A549 (cell line): ENCODE data around the gene MAGEF1. TPM values are rescaled to one million over a fixed set of nuclear protein-coding genes. Genes with fewer than 3 reads are reported as not detected.

Source experiments
- ATAC-seq, 2 experiments: fragments of 200-7000 bp in 1 of 2; fragments of >200 bp in 1 of 2; cut with Nextera tagmentation in 1 of 2; cut with Tn5 transposase in 1 of 2; 3 replicates each; pipeline versions ENCODE4 v1.8.0 to v1.9.1; 2018 to 2020; ENCODE audit warnings: mild to moderate bottlenecking in 1 of 2, moderate library complexity in 1 of 2
- CTCF ChIA-PET: fragments of 300-600 bp; sonication (Branson Sonifier 250); formaldehyde crosslinking; extraction: SDS; loops from one replicate; lab custom pipeline; 2021; ENCODE audit warnings: antibody characterized with exemption, inconsistent platforms; lab: Yijun Ruan, JAX
- POLR2A ChIA-PET: fragments of 350-600 bp; formaldehyde crosslinking; extraction: SDS; loops from one replicate; lab custom pipeline; 2021; ENCODE audit warnings: antibody characterized with exemption, inconsistent platforms; lab: Yijun Ruan, JAX
- DNase-seq, 2 experiments: peaks; one replicate each; pipeline versions ENCODE4 v3.0.0 to v3.0.0-alpha.2; 2011 to 2016; ENCODE audit warnings: low read depth in 1 of 2, low spot score in 1 of 2
- FAIRE-seq: peaks from 2 replicates; lab custom pipeline; 2011; peaks lifted over from hg19 to GRCh38; lab: Jason Lieb, UNC
- H3K27ac ChIP-seq, 2 experiments: fragments of >200 bp; sonication (Bioruptor Twin); formaldehyde crosslinking; 3 replicates each; pipeline ENCODE4 v1.5.1; 2016 to 2017
- H3K4me1 ChIP-seq: fragments of >200 bp; sonication (Bioruptor Twin); formaldehyde crosslinking; 3 replicates; pipeline ENCODE4 v1.6.1; 2016
- H3K4me2 ChIP-seq: fragments of >200 bp; sonication (Bioruptor Twin); formaldehyde crosslinking; 3 replicates; pipeline ENCODE4 v1.6.1; 2016
- H3K4me3 ChIP-seq: fragments of >200 bp; sonication (Bioruptor Twin); formaldehyde crosslinking; 3 replicates; pipeline ENCODE4 v1.5.1; 2016
- H3K9me3 ChIP-seq: fragments of >200 bp; sonication (Bioruptor Twin); formaldehyde crosslinking; 3 replicates; pipeline ENCODE4 v1.6.1; 2016
- BHLHE40 ChIP-seq: IDR thresholded peaks from 2 replicates; pipeline ENCODE4 v1.6.1; 2012; ENCODE audit warnings: low read depth, low read length, inconsistent platforms
- CBX8 ChIP-seq: fragments of 200-600 bp; sonication (generic); IDR thresholded peaks from 2 replicates; pipeline ENCODE4 v1.6.1; 2016
- CEBPB ChIP-seq, 2 experiments: fragments of >200 bp in 1 of 2; sonication (Bioruptor Twin) in 1 of 2; formaldehyde crosslinking in 1 of 2; IDR thresholded peaks; 2 replicates each; pipeline ENCODE4 v1.6.1; 2012 to 2016
- CHD2 ChIP-seq: fragments of 150-350 bp; IDR thresholded peaks from 2 replicates; pipeline ENCODE4 v1.6.1; 2014; ENCODE audit warnings: low read length; ENCODE audit not compliant: partially characterized antibody
- CHD4 ChIP-seq: fragments of 200-600 bp; sonication (generic); IDR thresholded peaks from 2 replicates; pipeline ENCODE4 v1.6.1; 2016; ENCODE audit warnings: antibody characterized with exemption, mild to moderate bottlenecking, borderline replicate concordance
- EP300 ChIP-seq, 2 experiments: fragments of >200 bp; sonication (Bioruptor Twin); formaldehyde crosslinking; IDR thresholded peaks; 2 replicates in 1 of 2; 3 replicates in 1 of 2; pipeline ENCODE4 v1.6.1; 2016 to 2017
- FOSB ChIP-seq: fragments of 250-450 bp; sonication (Bioruptor Pico); IDR thresholded peaks from 2 replicates; pipeline ENCODE4 v1.5.0; 2020; ENCODE audit warnings: mild to moderate bottlenecking, moderate library complexity
- FOSL2 ChIP-seq, 2 experiments: fragments of 450-650 bp in 1 of 2; fragments of >200 bp in 1 of 2; sonication (Bioruptor Twin) in 1 of 2; formaldehyde crosslinking; IDR thresholded peaks; 2 replicates each; pipeline versions ENCODE4 v1.5.0 to v1.6.1; 2016 to 2020; ENCODE audit warnings: mild to moderate bottlenecking in 1 of 2, moderate library complexity in 1 of 2
- GATA3 ChIP-seq: IDR thresholded peaks from 2 replicates; pipeline ENCODE4 v1.6.1; 2012; ENCODE audit warnings: borderline replicate concordance
- HDAC2 ChIP-seq: fragments of 200-600 bp; sonication (generic); IDR thresholded peaks from 2 replicates; pipeline ENCODE4 v1.6.1; 2016
- HOXB13 ChIP-seq: fragments of 250-450 bp; sonication (Bioruptor Pico); IDR thresholded peaks from 2 replicates; pipeline ENCODE4 v1.5.0; 2020; ENCODE audit warnings: low read depth, mild to moderate bottlenecking, moderate library complexity
- HOXB5 ChIP-seq: fragments of 250-450 bp; sonication (Bioruptor Pico); IDR thresholded peaks from 2 replicates; pipeline ENCODE4 v1.5.0; 2020; ENCODE audit warnings: mild to moderate bottlenecking, moderate library complexity
- KDM1A ChIP-seq: fragments of 200-600 bp; sonication (generic); IDR thresholded peaks from 2 replicates; pipeline ENCODE4 v1.6.1; 2016; ENCODE audit warnings: low read depth, mild to moderate bottlenecking
- KDM5A ChIP-seq: fragments of 200-600 bp; sonication (generic); IDR thresholded peaks from 2 replicates; pipeline ENCODE4 v1.6.1; 2016; ENCODE audit warnings: antibody characterized with exemption, mild to moderate bottlenecking
- MAFK ChIP-seq: fragments of 450-650 bp; IDR thresholded peaks from 2 replicates; pipeline ENCODE4 v1.6.1; 2014; ENCODE audit not compliant: partially characterized antibody
- MAX ChIP-seq: IDR thresholded peaks from 2 replicates; pipeline ENCODE4 v1.6.1; 2012
- MAZ ChIP-seq: fragments of 150-350 bp; IDR thresholded peaks from 2 replicates; pipeline ENCODE4 v1.6.1; 2014; ENCODE audit warnings: antibody characterized with exemption, low read depth, low read length, borderline replicate concordance
- NFE2L2 ChIP-seq: fragments of 150-350 bp; conservative IDR thresholded peaks from 2 replicates; pipeline ENCODE4 v1.6.1; 2014; ENCODE audit warnings: low read length
- PHF8 ChIP-seq: fragments of 200-600 bp; sonication (generic); IDR thresholded peaks from 2 replicates; pipeline ENCODE4 v1.6.1; 2016; ENCODE audit warnings: low read depth, mild to moderate bottlenecking, antibody characterized with exemption, moderate library complexity, borderline replicate concordance
- RARB ChIP-seq: fragments of 250-450 bp; sonication (Bioruptor Pico); IDR thresholded peaks from 2 replicates; pipeline ENCODE4 v1.8.0; 2021; ENCODE audit warnings: mild to moderate bottlenecking, moderate library complexity
- SMC3 ChIP-seq: fragments of >200 bp; sonication (Bioruptor Twin); formaldehyde crosslinking; IDR thresholded peaks from 3 replicates; pipeline ENCODE4 v1.6.1; 2018; ENCODE audit warnings: inconsistent platforms
- ZC3H11A ChIP-seq: fragments of 450-650 bp; IDR thresholded peaks from 2 replicates; pipeline ENCODE4 v1.6.1; 2014; ENCODE audit warnings: antibody characterized with exemption, mild to moderate bottlenecking
- ZNF302 ChIP-seq: fragments of 250-450 bp; sonication (Bioruptor Pico); IDR thresholded peaks from 2 replicates; pipeline ENCODE4 v1.9.0; 2021; ENCODE audit warnings: inconsistent platforms, mild to moderate bottlenecking, moderate library complexity
- ZSCAN20 ChIP-seq: fragments of 250-450 bp; sonication (Bioruptor Pico); IDR thresholded peaks from 2 replicates; pipeline ENCODE4 v1.8.0; 2022; ENCODE audit warnings: mild to moderate bottlenecking, moderate library complexity
- WGBS: methylation state at CpG from one replicate; pipeline ENCODE4 v1.1.6; 2017; ENCODE audit errors: missing lambda C conversion rate; 5-methylcytosine and 5-hydroxymethylcytosine counted together
- polyA plus RNA-seq, 4 experiments: library from polyadenylated mRNA; depleted of rRNA in 3 of 4; stranded (reverse); fragments of >200 nt; fragmentation: RNase III in 1 of 4; extraction: RNeasy Plus Mini Kit Qiagen cat#74134 plus additional on column Dnase treatment in 1 of 4; gene quantifications; 2 replicates in 3 of 4; 3 replicates in 1 of 4; pipeline ENCODE4 v1.2.3, GENCODE V29; 2011 to 2017
- TF ChIP-seq, protein P1 (sequence below): fragments of 250-450 bp; sonication (Bioruptor Pico); IDR thresholded peaks from 2 replicates; pipeline ENCODE4 v1.5.0; 2021; ENCODE audit warnings: mild to moderate bottlenecking, moderate library complexity, borderline replicate concordance
- TF ChIP-seq, protein P2 (sequence below): fragments of >200 bp; sonication (Bioruptor Twin); formaldehyde crosslinking; IDR thresholded peaks from 3 replicates; pipeline ENCODE4 v1.6.1; 2016

MAGEF1 gene
- polyA plus RNA-seq, 2 of the 4 experiments (the other 2 are of a cell fraction) = 19.6 to 30.8 TPM

DNA sequence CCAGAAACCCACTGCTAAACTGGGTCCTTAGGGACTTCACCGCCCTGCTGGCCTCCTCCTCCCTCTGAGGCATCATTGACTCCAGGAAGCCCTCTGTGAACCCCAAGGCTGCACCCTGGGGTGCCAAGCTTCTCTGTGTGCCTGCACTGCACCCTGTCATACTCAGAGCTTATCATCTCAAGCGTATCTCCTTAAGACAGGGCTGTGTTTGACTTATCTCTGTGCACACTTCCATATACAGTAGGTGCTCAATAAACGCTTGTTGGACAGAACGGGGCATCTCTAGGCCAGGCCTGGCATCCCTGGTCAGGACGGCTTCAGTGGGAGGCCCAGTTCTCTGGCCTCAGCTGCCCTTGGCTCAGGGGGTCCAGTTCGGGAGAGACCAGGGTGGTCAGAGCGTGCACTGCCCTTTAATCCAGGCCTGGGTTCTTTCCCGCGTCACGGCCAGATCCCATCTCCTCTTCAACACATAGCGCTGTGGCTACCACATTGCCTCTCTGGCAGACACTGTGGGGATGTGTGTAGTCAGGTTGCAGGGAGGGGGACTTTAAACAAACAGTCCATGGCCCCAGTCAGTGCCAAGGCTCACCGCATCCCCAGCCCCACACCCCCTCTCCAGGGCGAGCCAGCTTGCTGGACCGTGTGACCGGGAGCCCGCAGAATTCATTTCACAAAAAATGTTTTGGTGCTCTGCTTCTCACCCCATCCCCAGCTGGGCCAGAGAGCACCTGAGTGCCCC, 33.4 kb downstream of the MAGEF1 start:
- H3K4me2 ChIP-seq = no peak overlapping the region
- no peaks in the 10 kb centered on the region for H3K4me1 ChIP-seq
- CTCF ChIA-PET = no interaction called here
- ATAC-seq (no peak), DNase-seq (no peak), FAIRE-seq (no peak)
- WGBS = 79% methylated on average over 10 of the region's 16 CpGs
- no peak overlapping the region for H3K27ac ChIP-seq
- H3K4me3 ChIP-seq = no peak overlapping the region
- POLR2A ChIA-PET = no interaction called here
- no peak for TF ChIP-seq BHLHE40
- TF ChIP-seq FOSL2 (IDR thresholded peaks at IDR 0.05) = no peak
- no peak for TF ChIP-seq FOSL2 (CRISPR knock-in tag; IDR thresholded peaks at IDR 0.05)
- TF ChIP-seq MAZ = no peak
- no peak for TF ChIP-seq FOSB (CRISPR knock-in tag)
- TF ChIP-seq KDM1A = no peak
- TF ChIP-seq GATA3 = no peak
- TF ChIP-seq ZC3H11A = no peak
- no peaks in the 10 kb centered on the region for H3K9me3 ChIP-seq

DNA sequence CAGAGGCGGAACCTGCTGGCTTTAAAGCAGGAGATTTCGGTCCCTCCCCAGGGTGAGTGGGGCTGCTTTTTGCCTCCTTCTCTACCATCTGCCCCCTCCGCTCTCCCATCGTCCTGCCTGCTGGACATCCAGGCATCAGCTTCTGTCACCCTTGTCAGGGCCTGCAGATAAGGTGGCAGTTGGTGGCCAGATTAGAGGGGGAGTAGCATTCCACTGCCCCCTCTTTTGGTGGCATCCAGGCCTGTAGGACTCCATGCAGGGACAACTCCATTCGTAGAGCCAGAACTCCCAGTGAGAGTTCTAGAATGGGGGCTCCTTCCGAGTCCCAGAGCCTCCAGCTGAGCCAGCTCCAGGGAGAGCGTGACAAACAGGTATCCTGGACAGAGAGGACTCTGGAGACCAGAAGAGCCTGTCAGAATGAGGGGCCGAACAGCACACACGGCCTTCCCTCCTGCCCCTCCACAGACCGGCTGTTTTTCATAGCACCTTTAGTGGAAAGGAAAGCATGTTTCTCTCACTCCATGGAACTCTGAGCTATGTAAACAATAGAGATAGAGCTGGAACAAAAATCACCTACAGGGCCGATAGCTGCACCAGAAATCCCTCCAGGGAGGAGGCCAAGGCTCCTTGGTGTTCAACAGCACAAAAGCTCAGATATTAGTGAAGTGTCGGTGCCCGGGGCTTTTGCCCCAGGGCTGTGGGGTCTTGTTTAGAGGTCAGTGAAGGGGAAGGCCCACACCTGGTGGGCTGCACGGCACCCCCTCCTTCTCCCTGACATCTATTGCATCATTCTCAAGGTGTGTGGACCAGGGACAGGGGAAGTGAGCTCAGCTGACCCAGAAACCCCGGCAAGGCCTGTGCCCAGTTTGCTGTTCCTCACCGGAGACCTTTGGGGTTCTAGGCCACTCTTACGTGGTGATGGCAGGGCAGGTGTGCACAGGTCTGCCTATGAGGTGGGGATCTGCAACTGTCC, 34.2 kb downstream of the MAGEF1 start:
- TF ChIP-seq CEBPB (IDR thresholded peaks at IDR 0.05) (no peak), ZNF302 (no peak), HOXB5 (CRISPR knock-in tag) (no peak)
- TF ChIP-seq, protein P1, sequence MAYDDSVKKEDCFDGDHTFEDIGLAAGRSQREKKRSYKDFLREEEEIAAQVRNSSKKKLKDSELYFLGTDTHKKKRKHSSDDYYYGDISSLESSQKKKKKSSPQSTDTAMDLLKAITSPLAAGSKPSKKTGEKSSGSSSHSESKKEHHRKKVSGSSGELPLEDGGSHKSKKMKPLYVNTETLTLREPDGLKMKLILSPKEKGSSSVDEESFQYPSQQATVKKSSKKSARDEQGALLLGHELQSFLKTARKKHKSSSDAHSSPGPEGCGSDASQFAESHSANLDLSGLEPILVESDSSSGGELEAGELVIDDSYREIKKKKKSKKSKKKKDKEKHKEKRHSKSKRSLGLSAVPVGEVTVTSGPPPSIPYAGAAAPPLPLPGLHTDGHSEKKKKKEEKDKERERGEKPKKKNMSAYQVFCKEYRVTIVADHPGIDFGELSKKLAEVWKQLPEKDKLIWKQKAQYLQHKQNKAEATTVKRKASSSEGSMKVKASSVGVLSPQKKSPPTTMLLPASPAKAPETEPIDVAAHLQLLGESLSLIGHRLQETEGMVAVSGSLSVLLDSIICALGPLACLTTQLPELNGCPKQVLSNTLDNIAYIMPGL (CRISPR knock-in tag) = no peak
- 79% methylated on average over 6 of the region's 17 CpGs for WGBS
- Histone ChIP-seq H3K4me2 (no peak overlapping the region), H3K9me3 (no peaks in the 10 kb centered on the region), H3K4me3 (no peak overlapping the region), H3K4me1 (no peaks in the 10 kb centered on the region), H3K27ac (no peak overlapping the region)
- POLR2A ChIA-PET = no interaction called here
- DNase-seq (no peak), ATAC-seq (0 out of 6 replicates have a peak, but pooled peaks of 1 of the 2 experiments have one; percentile 19), FAIRE-seq (no peak)
- CTCF ChIA-PET = interaction anchor here (0.9 kb wide), 1 partner anchor 20 kb away, joined by 3 read pairs; no protein-coding TSS in a partner anchor

DNA sequence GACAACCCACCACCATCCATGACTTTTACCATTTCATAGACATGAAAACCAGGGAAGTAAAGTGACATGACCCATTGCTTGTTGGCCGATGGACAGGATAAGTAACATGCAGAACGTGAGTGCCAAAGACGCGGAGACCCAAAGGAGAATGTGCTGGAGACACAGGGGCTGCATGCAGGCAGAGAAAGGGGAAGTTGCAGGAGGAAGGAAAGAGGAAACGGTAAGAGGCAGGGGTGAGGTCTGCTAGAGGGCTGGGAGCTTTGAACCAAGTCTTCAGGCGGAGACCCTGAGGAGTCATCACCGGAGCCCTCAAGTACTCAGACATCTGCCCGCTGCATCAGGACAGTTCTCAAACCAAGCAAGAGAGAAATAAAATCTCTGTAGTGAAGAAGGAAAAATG, 34.9 kb downstream of the MAGEF1 start:
- no peak for TF ChIP-seq PHF8
- TF ChIP-seq EP300 (IDR thresholded peaks at IDR 0.05) = no peak
- no peak for TF ChIP-seq SMC3
- TF ChIP-seq MAX = no peak
- no peak for TF ChIP-seq MAFK
- TF ChIP-seq CHD4 = no peak
- TF ChIP-seq HDAC2 = no peak
- no peak for TF ChIP-seq HOXB13 (CRISPR knock-in tag)
- no peak for TF ChIP-seq ZSCAN20 (CRISPR knock-in tag)
- no peak for TF ChIP-seq CBX8
- TF ChIP-seq, protein P2, sequence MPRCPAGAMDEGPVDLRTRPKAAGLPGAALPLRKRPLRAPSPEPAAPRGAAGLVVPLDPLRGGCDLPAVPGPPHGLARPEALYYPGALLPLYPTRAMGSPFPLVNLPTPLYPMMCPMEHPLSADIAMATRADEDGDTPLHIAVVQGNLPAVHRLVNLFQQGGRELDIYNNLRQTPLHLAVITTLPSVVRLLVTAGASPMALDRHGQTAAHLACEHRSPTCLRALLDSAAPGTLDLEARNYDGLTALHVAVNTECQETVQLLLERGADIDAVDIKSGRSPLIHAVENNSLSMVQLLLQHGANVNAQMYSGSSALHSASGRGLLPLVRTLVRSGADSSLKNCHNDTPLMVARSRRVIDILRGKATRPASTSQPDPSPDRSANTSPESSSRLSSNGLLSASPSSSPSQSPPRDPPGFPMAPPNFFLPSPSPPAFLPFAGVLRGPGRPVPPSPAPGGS = no peak
- TF ChIP-seq NFE2L2 = no peak
- TF ChIP-seq CHD2 = no peak
- TF ChIP-seq KDM5A = no peak
- no peak for TF ChIP-seq RARB
- TF ChIP-seq, protein P1 (CRISPR knock-in tag) = no peak
- H3K27ac ChIP-seq = no peak overlapping the region
- no peak overlapping the region for H3K4me3 ChIP-seq
- H3K9me3 ChIP-seq = no peaks in the 10 kb centered on the region
- POLR2A ChIA-PET = no interaction called here
- CTCF ChIA-PET = interaction anchor here (0.9 kb wide), 1 partner anchor 20 kb away, joined by 3 read pairs; no protein-coding TSS in a partner anchor
- WGBS = 63% methylated on average over 8 of the region's 8 CpGs
- no peaks in the 10 kb centered on the region for H3K4me1 ChIP-seq
- ATAC-seq (no peak), DNase-seq (no peak), FAIRE-seq (no peak)
- H3K4me2 ChIP-seq = no peak overlapping the region
